HCEC 1CT (cell line): ENCODE results near the gene PCK2.

Source experiments
- DNase-seq: peaks from one replicate; pipeline ENCODE4 v3.0.0-alpha.2; 2017

PCK2 gene

GRCh38 chr14:24141097-24141880 lies 47.2 kb downstream of the PCK2 start, which contains the start of gene EMC9:
TSS of gene EMC9 (minus strand) at chr14:24141591. CDS start at chr14:24141304, 287 bp downstream.
- peak; percentile 99 for DNase-seq

GRCh38 chr14:24143511-24143910 lies 49.4 kb downstream of the PCK2 start:
- no peak for DNase-seq

- no peak for DNase-seq
Observed at GRCh38 chr14:24144451-24144850, 50.3 kb downstream of the PCK2 start.

GRCh38 chr14:24145219-24145618 lies 51.1 kb downstream of the PCK2 start:
- no peak for DNase-seq

GRCh38 chr14:24145690-24146452 lies 51.8 kb downstream of the PCK2 start:
- DNase-seq: peak; percentile 60

GRCh38 chr14:24146453-24146977 lies 52.4 kb downstream of the PCK2 start, which contains the start of gene PSME2:
TSS of gene PSME2 (minus strand) at chr14:24146610. CDS start at chr14:24146581, 29 bp downstream.
- DNase-seq: peak; percentile 95

GRCh38 chr14:24146978-24147760 lies 53.1 kb downstream of the PCK2 start, which contains the start of gene RNF31:
TSS of gene RNF31 (plus strand) at chr14:24147498. CDS start at chr14:24147699, 201 bp downstream.
- peak; percentile 99 for DNase-seq

GRCh38 chr14:24147761-24148428 lies 53.8 kb downstream of the PCK2 start:
- no peak for DNase-seq

- no peak for DNase-seq
Observed at GRCh38 chr14:24149302-24149969, 55.3 kb downstream of the PCK2 start.

GRCh38 chr14:24150061-24150460 lies 56.0 kb downstream of the PCK2 start:
- DNase-seq: no peak

- no peak for DNase-seq
Observed at GRCh38 chr14:24150567-24150966, 56.5 kb downstream of the PCK2 start.

GRCh38 chr14:24150993-24151392 lies 56.9 kb downstream of the PCK2 start:
- no peak for DNase-seq

GRCh38 chr14:24151404-24152080 lies 57.4 kb downstream of the PCK2 start:
- no peak for DNase-seq
